Stimulated activated effector memory CD8-positive, alpha-beta T cell treated with anti-CD3 and anti-CD28 coated beads, Interleukin-12 subunit alpha, Interleukin-12 subunit beta, amount 100 ng/mL, for 72 hours (primary cell): ENCODE results near the gene NUTM2A.
"Not testable (repeated sequence)": the region's sequence is repeated elsewhere in the genome, so short reads cannot be mapped to it uniquely, and the experiment has no call there.

Source experiments
- ATAC-seq: fragments of 150-1000 bp; cut with Tn5 transposase; 2 replicates; pipeline ENCODE4 v1.10.0; 2021
- DNase-seq, 2 donors: peaks; one replicate each; pipeline ENCODE4 v3.0.0; 2021 to 2022; ENCODE audit warnings: low spot score in 2 of 2
- H3K27ac Mint-ChIP-seq: one replicate; pipeline ENCODE4 v1.8.0; 2022; ENCODE audit warnings: mild to moderate bottlenecking, mixed read lengths
- H3K36me3 Mint-ChIP-seq: one replicate; pipeline ENCODE4 v1.8.0; 2022; ENCODE audit warnings: mild to moderate bottlenecking, mixed read lengths
- H3K4me1 Mint-ChIP-seq: one replicate; pipeline ENCODE4 v1.8.0; 2022; ENCODE audit warnings: mixed read lengths
- H3K4me3 Mint-ChIP-seq: one replicate; pipeline ENCODE4 v1.8.0; 2022; ENCODE audit warnings: mild to moderate bottlenecking, mixed read lengths
- H3K9me3 Mint-ChIP-seq: one replicate; pipeline ENCODE4 v1.8.0; 2022; ENCODE audit warnings: mixed read lengths

Gene NUTM2A

GRCh38 chr10:87222789-87223188 lies 2.5 kb upstream of the NUTM2A start:
- H3K4me3 Mint-ChIP-seq, H3K36me3 Mint-ChIP-seq, H3K27ac Mint-ChIP-seq, H3K9me3 Mint-ChIP-seq, ATAC-seq, DNase-seq: not testable (repeated sequence)
- H3K4me1 Mint-ChIP-seq: peaks cover 11% of the 10 kb centered on the region

- not testable (repeated sequence) for H3K9me3 Mint-ChIP-seq, H3K4me1 Mint-ChIP-seq, H3K27ac Mint-ChIP-seq, H3K4me3 Mint-ChIP-seq, DNase-seq, ATAC-seq, H3K36me3 Mint-ChIP-seq
These were observed 3.0 kb downstream of the NUTM2A start for GRCh38 chr10:87228247-87228646.

GRCh38 chr10:87229211-87229610 lies 4.0 kb downstream of the NUTM2A start:
- not testable (repeated sequence) for H3K36me3 Mint-ChIP-seq, DNase-seq, H3K27ac Mint-ChIP-seq, ATAC-seq, H3K4me1 Mint-ChIP-seq, H3K4me3 Mint-ChIP-seq, H3K9me3 Mint-ChIP-seq

DNA sequence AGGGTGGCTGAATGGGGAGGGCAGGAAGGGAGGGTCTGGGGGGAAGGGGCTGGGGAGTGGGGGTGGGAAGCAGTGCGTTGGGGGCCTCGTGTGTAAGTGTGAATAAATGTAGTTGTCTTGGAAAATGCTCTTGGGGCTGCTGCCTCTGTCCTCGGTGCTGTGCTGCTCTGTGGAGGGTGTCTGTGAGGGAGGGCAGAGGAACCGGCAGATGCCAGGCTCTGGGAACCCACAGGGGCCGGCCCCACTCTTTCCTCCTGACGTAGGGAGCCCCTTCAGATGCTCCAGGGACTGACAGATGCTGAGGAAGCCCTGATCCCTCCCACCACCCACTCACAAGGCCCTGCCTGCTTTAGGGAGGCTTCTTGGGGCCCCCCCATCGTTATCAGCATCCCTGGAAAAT lies 9.6 kb downstream of the NUTM2A start:
- not testable (repeated sequence) for DNase-seq, H3K36me3 Mint-ChIP-seq, H3K9me3 Mint-ChIP-seq, ATAC-seq, H3K27ac Mint-ChIP-seq, H3K4me3 Mint-ChIP-seq, H3K4me1 Mint-ChIP-seq

DNA sequence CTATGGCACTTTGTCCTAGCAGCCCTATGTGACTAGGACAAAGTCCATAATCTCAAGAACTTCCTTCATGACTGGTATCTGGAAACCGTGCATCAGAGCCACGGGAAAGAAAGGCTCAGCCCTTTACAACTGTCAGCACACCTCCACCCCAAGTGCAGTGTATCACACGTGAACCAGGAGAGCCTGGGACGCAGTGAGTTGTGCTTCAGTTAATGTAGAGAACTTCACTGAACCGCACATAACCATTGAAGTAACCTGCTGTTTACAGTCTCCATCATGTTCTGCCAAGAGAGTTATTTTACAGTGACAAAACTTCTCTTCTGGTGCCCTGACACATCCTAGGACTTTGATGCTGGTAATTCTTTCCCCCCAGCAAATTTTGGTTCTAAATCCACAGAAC lies 12.0 kb downstream of the NUTM2A start:
- ATAC-seq, H3K27ac Mint-ChIP-seq, H3K4me3 Mint-ChIP-seq, H3K4me1 Mint-ChIP-seq, DNase-seq, H3K36me3 Mint-ChIP-seq, H3K9me3 Mint-ChIP-seq: not testable (repeated sequence)

DNA sequence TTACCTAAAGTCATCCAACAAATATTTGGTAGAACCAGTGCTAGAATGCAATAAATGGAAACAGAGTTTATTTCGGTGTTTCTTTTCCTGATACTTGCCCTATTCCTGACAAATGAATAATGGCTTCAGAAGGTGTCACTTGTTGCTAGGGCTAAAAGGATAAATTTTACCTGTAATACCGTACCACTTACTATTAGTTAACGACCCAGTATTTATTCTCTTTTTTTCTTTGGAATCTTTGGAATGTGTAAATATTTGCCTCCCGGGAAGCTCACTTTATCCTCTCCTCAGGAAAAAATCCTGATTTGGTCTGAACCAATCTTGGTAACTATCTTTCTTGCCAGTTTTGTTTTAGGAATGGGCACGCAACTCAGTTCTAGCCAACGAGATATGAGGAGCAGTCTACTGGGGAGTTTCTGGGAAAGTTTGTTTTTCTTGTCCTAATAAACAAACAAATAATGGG lies 14.1 kb downstream of the NUTM2A start:
- not testable (repeated sequence) for DNase-seq, H3K36me3 Mint-ChIP-seq, H3K9me3 Mint-ChIP-seq, H3K27ac Mint-ChIP-seq, H3K4me1 Mint-ChIP-seq, ATAC-seq, H3K4me3 Mint-ChIP-seq

- ATAC-seq: peak; percentile 61
- H3K36me3 Mint-ChIP-seq, H3K4me3 Mint-ChIP-seq, H3K9me3 Mint-ChIP-seq, DNase-seq, H3K27ac Mint-ChIP-seq, H3K4me1 Mint-ChIP-seq: not testable (repeated sequence)
These were observed 16.9 kb downstream of the NUTM2A start for GRCh38 chr10:87242192-87242591.

- not testable (repeated sequence) for H3K27ac Mint-ChIP-seq, H3K4me3 Mint-ChIP-seq, DNase-seq, H3K4me1 Mint-ChIP-seq, H3K9me3 Mint-ChIP-seq, H3K36me3 Mint-ChIP-seq, ATAC-seq
These were observed 22.1 kb downstream of the NUTM2A start for GRCh38 chr10:87247335-87247734.

GRCh38 chr10:87248818-87249353 lies 23.6 kb downstream of the NUTM2A start:
- H3K4me3 Mint-ChIP-seq, DNase-seq, H3K9me3 Mint-ChIP-seq, H3K36me3 Mint-ChIP-seq, H3K4me1 Mint-ChIP-seq, H3K27ac Mint-ChIP-seq: not testable (repeated sequence)
- peak; percentile 47 for ATAC-seq

GRCh38 chr10:87280749-87281392 lies 55.6 kb downstream of the NUTM2A start:
- peak; percentile 69 for ATAC-seq
- not testable (repeated sequence) for H3K27ac Mint-ChIP-seq, H3K4me3 Mint-ChIP-seq, H3K4me1 Mint-ChIP-seq, H3K9me3 Mint-ChIP-seq, DNase-seq, H3K36me3 Mint-ChIP-seq
